ENCODE data around the gene PPP2R3A. TPM values are rescaled to one million over a fixed set of nuclear protein-coding genes. Genes with fewer than 3 reads are reported as not detected.
"Not testable (repeated sequence)": the region's sequence is repeated elsewhere in the genome, so short reads cannot be mapped to it uniquely, and the experiment has no call there.

Gene PPP2R3A
- total RNA-seq, 2 donors from 2014 or later, result 9.0 to 25.9 TPM

GRCh38 chr3:135927155-135927554, 38.4 kb upstream of the PPP2R3A start:
- H3K27me3 ChIP-seq (replicated peaks; ENCODE audit: insufficient read depth), result no peaks in the 10 kb centered on the region
- no peak overlapping the region for H3K4me3 ChIP-seq
- no peak for DNase-seq (ENCODE audit: low spot score)
- H3K9me3 ChIP-seq, result no peaks in the 10 kb centered on the region
- H3K4me1 ChIP-seq (replicated peaks), result no peaks in the 10 kb centered on the region
- intact Hi-C loops (cut with DNase I), result no loop called here
- TF ChIP-seq POLR2AphosphoS5 (IDR thresholded peaks at IDR 0.05), result no peak
- WGBS, result 45% methylated on average over 1 of the region's 1 CpG
- no peak overlapping the region for H3K27ac ChIP-seq
- H3K36me3 ChIP-seq, result no peaks in the 10 kb centered on the region

DNA sequence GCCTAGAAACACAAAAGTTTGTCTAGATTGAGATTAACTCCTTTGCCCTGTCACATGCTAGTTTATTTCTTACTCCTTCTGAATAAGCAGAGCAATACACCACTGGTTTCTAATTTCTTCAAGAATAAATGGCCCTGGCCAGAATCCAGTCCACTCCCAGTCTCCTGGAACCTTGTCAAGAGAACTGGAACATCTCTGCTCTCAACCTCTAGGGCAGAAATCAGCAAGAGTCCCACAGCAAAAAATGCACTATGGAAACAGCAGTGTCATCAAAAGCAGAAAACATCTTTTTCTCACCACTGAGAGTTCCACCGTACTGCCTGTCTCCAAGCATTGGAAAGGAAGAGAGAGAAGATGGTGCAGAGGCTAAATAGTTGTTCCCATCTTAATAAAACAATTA, 35.9 kb upstream of the PPP2R3A start:
- peak; percentile 16 for DNase-seq (ENCODE audit: low spot score)
- TF ChIP-seq POLR2A (IDR thresholded peaks at IDR 0.05), result no peak
- no peak for TF ChIP-seq POLR2AphosphoS5 (IDR thresholded peaks at IDR 0.05)
- intact Hi-C loops (cut with DNase I), result no loop called here
- H3K27me3 ChIP-seq (replicated peaks; ENCODE audit: insufficient read depth), result no peaks in the 10 kb centered on the region
- H3K9me3 ChIP-seq, result no peaks in the 10 kb centered on the region
- H3K27ac ChIP-seq, result no peak overlapping the region
- H3K4me1 ChIP-seq (replicated peaks), result no peaks in the 10 kb centered on the region
- H3K4me3 ChIP-seq, result no peak overlapping the region
- WGBS, result 32% methylated on average over 1 of the region's 1 CpG
- H3K36me3 ChIP-seq, result no peaks in the 10 kb centered on the region

GRCh38 chr3:135930255-135930654, 35.3 kb upstream of the PPP2R3A start:
- no peak for DNase-seq (ENCODE audit: low spot score)
- Histone ChIP-seq H3K36me3 (no peaks in the 10 kb centered on the region), H3K27ac (no peak overlapping the region), H3K9me3 (no peaks in the 10 kb centered on the region), H3K4me1 (replicated peaks) (no peaks in the 10 kb centered on the region), H3K27me3 (replicated peaks; ENCODE audit: insufficient read depth) (no peaks in the 10 kb centered on the region), H3K4me3 (no peak overlapping the region)
- intact Hi-C loops (cut with DNase I), result no loop called here
- TF ChIP-seq POLR2A (IDR thresholded peaks at IDR 0.05) (no peak), POLR2AphosphoS5 (IDR thresholded peaks at IDR 0.05) (no peak)
- TF ChIP-seq, protein P1, sequence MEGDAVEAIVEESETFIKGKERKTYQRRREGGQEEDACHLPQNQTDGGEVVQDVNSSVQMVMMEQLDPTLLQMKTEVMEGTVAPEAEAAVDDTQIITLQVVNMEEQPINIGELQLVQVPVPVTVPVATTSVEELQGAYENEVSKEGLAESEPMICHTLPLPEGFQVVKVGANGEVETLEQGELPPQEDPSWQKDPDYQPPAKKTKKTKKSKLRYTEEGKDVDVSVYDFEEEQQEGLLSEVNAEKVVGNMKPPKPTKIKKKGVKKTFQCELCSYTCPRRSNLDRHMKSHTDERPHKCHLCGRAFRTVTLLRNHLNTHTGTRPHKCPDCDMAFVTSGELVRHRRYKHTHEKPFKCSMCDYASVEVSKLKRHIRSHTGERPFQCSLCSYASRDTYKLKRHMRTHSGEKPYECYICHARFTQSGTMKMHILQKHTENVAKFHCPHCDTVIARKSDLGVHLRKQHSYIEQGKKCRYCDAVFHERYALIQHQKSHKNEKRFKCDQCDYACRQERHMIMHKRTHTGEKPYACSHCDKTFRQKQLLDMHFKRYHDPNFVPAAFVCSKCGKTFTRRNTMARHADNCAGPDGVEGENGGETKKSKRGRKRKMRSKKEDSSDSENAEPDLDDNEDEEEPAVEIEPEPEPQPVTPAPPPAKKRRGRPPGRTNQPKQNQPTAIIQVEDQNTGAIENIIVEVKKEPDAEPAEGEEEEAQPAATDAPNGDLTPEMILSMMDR (IDR thresholded peaks at IDR 0.05), result no peak
- 53% methylated on average over 1 of the region's 1 CpG for WGBS

DNA sequence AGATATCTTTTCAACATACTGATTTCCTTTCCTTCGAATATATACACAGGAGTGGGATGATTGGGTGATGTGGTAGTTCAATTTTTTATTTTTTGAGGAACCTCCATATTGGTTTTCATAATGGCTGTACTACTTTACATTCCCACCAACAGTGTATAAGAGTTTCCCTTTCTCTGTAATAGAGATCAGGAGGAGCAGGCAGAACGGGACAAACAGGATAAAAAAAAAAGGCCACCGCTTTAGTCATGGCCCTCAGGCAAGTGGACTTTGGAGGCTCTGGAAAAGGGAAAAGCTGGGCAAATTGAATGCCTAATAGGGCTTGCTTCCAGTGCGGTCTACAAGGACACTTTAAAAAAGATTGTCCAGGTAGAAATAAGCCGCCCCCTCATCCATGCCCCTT, 30.4 kb upstream of the PPP2R3A start:
- H3K4me3 ChIP-seq; H3K36me3 ChIP-seq; H3K27ac ChIP-seq; H3K4me1 ChIP-seq (replicated peaks); H3K9me3 ChIP-seq; DNase-seq (ENCODE audit: low spot score); intact Hi-C loops (cut with DNase I); H3K27me3 ChIP-seq (replicated peaks; ENCODE audit: insufficient read depth): not testable (repeated sequence)
- 80% methylated on average over 5 of the region's 5 CpGs for WGBS

DNA sequence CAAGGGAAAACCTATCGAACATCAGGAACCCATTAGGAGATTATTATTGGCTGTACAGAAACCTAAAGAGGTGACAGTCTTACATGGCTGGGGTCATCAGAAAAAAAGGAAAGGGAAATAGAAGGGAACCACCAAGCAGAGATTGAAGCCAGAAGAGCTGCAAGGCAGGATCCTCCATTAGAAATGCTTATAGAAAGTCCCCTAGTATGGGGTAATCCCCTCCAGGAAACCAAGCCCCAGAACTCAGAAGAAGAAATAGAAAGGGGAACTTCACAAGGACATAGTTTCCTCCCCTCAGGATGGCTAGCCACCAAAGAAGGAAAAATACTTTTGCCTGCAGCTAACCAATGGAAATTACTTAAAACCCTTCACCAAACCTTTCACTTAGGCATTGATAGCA, 27.8 kb upstream of the PPP2R3A start:
- H3K36me3 ChIP-seq; H3K27me3 ChIP-seq (replicated peaks; ENCODE audit: insufficient read depth); H3K4me3 ChIP-seq; H3K27ac ChIP-seq; H3K9me3 ChIP-seq; intact Hi-C loops (cut with DNase I); DNase-seq (ENCODE audit: low spot score); H3K4me1 ChIP-seq (replicated peaks): not testable (repeated sequence)
- 96% methylated on average over 1 of the region's 1 CpG for WGBS

DNA sequence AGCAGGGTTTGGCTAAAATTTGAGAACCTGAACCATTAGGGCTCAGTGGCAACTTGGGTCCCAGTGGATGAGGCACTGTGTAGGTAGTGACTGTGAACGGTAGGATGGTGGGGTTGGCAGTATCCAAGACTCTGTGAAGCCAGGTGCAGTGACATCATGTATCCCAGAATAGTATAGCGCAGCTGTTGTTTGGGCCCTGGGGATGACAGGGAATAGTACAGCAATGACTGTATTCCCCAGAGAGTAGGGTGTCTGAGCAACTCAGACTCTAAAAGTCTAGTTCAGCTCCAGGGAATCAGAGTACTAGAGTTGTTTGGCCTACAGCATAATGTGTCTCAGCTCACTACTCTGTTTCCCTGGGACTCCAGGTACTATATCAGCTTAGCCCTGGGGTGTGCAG, 20.7 kb upstream of the PPP2R3A start:
- TF ChIP-seq, protein P1 (IDR thresholded peaks at IDR 0.05), result no peak
- no peak for TF ChIP-seq POLR2AphosphoS5 (IDR thresholded peaks at IDR 0.05)
- no peak for TF ChIP-seq POLR2A (IDR thresholded peaks at IDR 0.05)
- H3K4me1 ChIP-seq (replicated peaks), result no peaks in the 10 kb centered on the region
- H3K27ac ChIP-seq, result no peak overlapping the region
- H3K36me3 ChIP-seq, result no peaks in the 10 kb centered on the region
- H3K27me3 ChIP-seq (replicated peaks; ENCODE audit: insufficient read depth), result no peaks in the 10 kb centered on the region
- 93% methylated on average over 2 of the region's 2 CpGs for WGBS
- H3K9me3 ChIP-seq, result no peaks in the 10 kb centered on the region
- DNase-seq (ENCODE audit: low spot score), result no peak
- intact Hi-C loops (cut with DNase I), result no loop called here
- no peak overlapping the region for H3K4me3 ChIP-seq

DNA sequence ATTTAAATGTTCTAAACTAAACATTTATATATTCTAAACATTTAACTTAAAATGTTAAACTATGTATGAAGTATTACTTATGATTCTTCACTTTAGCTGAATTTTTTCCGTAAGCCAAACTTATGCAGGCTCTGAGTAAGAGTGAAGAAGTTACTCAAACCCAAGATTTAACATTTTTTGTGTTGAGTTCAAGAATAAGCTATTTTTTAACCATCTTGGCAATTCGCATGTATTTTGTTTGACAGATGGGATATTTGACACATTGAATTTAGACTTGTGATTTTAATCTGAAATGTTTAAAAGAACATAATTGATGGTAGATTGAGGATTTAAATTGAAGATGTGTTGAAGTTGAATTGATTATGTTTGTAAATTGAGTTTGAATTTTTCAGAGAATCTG, 14.6 kb upstream of the PPP2R3A start:
- H3K27ac ChIP-seq, result no peak overlapping the region
- no peak overlapping the region for H3K4me3 ChIP-seq
- no peaks in the 10 kb centered on the region for H3K4me1 ChIP-seq (replicated peaks)
- TF ChIP-seq POLR2A (IDR thresholded peaks at IDR 0.05) (no peak), POLR2AphosphoS5 (IDR thresholded peaks at IDR 0.05) (no peak)
- TF ChIP-seq, protein P1 (IDR thresholded peaks at IDR 0.05), result no peak
- 93% methylated on average over 2 of the region's 2 CpGs for WGBS
- no peaks in the 10 kb centered on the region for H3K27me3 ChIP-seq (replicated peaks; ENCODE audit: insufficient read depth)
- H3K36me3 ChIP-seq, result no peaks in the 10 kb centered on the region
- intact Hi-C loops (cut with DNase I), result no loop called here
- no peaks in the 10 kb centered on the region for H3K9me3 ChIP-seq
- no peak for DNase-seq (ENCODE audit: low spot score)

Measured in prostate gland (tissue), 2 donors.